Measurements from ENCODE around the gene CNOT8. TPM values are rescaled to one million over a fixed set of nuclear protein-coding genes. Genes with fewer than 3 reads are reported as not detected.
A peak's percentile ranks its signal among the peaks of the same experiment; 100 is the strongest.
"Not testable (repeated sequence)": the region's sequence is repeated elsewhere in the genome, so short reads cannot be mapped to it uniquely, and the experiment has no call there.

Gene CNOT8
- total RNA-seq, 1 donor from 2014 or later = 62.1 TPM

DNA sequence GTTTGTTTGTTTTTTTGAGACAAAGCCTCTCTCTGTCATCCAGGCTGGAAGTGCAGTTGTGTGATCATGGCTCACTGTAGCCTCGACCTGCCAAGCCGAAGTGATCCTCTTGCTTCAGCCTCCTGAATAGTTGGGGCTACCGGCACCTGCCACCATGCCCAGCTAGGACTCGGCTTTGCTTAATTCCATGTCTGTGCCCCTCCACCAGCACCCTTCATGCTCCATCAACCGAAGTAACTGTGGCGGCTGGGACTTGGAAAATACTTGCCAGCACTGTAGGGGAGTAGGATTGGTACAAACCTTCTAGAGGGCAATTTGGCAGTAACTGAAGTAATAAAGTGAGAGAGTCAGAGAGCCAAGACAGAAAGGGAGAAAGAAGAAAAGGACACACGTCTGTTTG, 27.0 kb upstream of the CNOT8 start:
- Histone ChIP-seq H3K4me1 (peaks cover 18% of the 10 kb centered on the region), H3K9me3 (no peaks in the 10 kb centered on the region), H3K36me3 (no peaks in the 10 kb centered on the region), H3K27me3 (no peaks in the 10 kb centered on the region), H3K4me3 (no peak overlapping the region), H3K27ac (no peak overlapping the region)
- TF ChIP-seq CTCF (IDR thresholded peaks at IDR 0.05) (no peak), POLR2A (IDR thresholded peaks at IDR 0.05) (no peak), POLR2AphosphoS5 (IDR thresholded peaks at IDR 0.05; ENCODE audit: insufficient read depth in 1 of 2, low read depth in 1 of 2) (no peak)
- no peak for DNase-seq (ENCODE audit: extremely low spot score in 2 of 2)
- intact Hi-C loops (cut with DNase I) = no loop called here

DNA sequence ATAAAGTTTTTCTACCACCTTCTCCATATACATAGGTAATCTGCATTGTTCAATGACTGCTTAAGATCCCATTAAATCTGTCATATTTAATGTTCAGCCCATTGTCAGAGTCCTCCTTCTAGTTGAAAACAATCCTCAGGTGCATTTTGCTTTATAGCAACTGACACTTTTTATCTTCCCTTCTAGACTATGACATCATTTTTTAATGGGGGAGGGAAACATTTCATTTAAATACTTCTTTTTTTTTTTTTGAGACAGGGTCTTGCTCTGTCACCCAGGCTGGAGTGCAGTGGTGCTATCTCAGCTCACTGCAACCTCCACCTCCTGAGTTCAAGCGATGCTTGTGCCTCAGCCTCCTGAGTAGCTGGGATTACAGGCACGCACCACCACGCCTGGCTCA, 25.6 kb upstream of the CNOT8 start:
- H3K27ac ChIP-seq; H3K27me3 ChIP-seq; intact Hi-C loops (cut with DNase I); DNase-seq (ENCODE audit: extremely low spot score in 2 of 2); H3K36me3 ChIP-seq; H3K4me3 ChIP-seq; H3K9me3 ChIP-seq: not testable (repeated sequence)
- peaks cover 18% of the 10 kb centered on the region for H3K4me1 ChIP-seq

DNA sequence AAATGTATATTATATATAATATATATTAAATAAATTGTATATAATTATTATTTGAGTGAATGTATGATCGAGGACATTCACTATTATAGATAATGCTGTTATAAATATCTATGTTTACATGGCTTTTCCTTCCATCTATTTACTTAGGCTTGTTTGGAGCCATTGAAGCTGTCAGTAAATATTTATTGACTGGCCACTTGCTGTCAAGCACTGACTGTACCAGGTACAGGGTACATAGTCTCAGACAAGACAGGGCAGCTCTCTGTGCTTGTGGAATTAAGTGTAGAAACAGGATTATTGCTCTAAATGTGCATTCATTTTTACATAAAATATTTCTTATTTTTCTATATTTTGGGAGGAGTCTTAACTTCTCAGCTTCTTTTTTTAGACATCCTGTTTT, 24.4 kb upstream of the CNOT8 start:
- TF ChIP-seq CTCF (IDR thresholded peaks at IDR 0.05) (no peak), POLR2A (IDR thresholded peaks at IDR 0.05) (no peak), POLR2AphosphoS5 (IDR thresholded peaks at IDR 0.05; ENCODE audit: insufficient read depth in 1 of 2, low read depth in 1 of 2) (no peak)
- H3K4me3 ChIP-seq = no peak overlapping the region
- H3K36me3 ChIP-seq = peaks cover 0 to 4% of the 10 kb centered on the region in 2 donors
- peaks cover 18% of the 10 kb centered on the region for H3K4me1 ChIP-seq
- no peaks in the 10 kb centered on the region for H3K9me3 ChIP-seq
- DNase-seq (ENCODE audit: extremely low spot score in 2 of 2) = no peak
- H3K27ac ChIP-seq = no peak overlapping the region
- intact Hi-C loops (cut with DNase I) = no loop called here
- H3K27me3 ChIP-seq = no peaks in the 10 kb centered on the region

DNA sequence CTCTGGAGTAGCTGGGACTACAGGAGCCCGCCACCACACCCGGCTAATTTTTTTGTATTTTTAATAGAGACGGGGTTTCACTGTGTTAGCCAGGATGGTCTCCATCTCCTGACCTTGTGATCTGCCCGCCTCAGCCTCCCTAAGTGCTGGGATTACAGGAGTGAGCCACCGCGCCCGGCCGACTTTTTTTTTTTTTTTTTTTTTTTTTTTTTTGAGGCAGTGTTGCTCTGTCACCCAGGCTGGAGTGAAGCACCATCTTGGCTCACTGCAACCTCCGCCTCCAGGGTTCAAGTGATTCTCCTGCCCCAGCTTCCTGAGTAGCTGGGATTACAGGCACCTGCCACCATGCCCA, 22.8 kb upstream of the CNOT8 start:
- DNase-seq (ENCODE audit: extremely low spot score in 2 of 2); H3K27me3 ChIP-seq; H3K36me3 ChIP-seq; H3K4me3 ChIP-seq; intact Hi-C loops (cut with DNase I); H3K9me3 ChIP-seq: not testable (repeated sequence)
- peak in 1 of 2 donors; percentile 8 for TF ChIP-seq POLR2AphosphoS5 (IDR thresholded peaks at IDR 0.05; ENCODE audit: insufficient read depth in 1 of 2, low read depth in 1 of 2)
- H3K27ac ChIP-seq = peak overlapping the region; percentile 22
- peaks cover 13% of the 10 kb centered on the region for H3K4me1 ChIP-seq

GRCh38 chr5:154836225-154836624, 22.2 kb upstream of the CNOT8 start:
- no peaks in the 10 kb centered on the region for H3K27me3 ChIP-seq
- intact Hi-C loops (cut with DNase I) = no loop called here
- H3K9me3 ChIP-seq = no peaks in the 10 kb centered on the region
- no peak overlapping the region for H3K4me3 ChIP-seq
- no peak for TF ChIP-seq CTCF (IDR thresholded peaks at IDR 0.05)
- no peak for TF ChIP-seq POLR2A (IDR thresholded peaks at IDR 0.05)
- TF ChIP-seq POLR2AphosphoS5 (IDR thresholded peaks at IDR 0.05; ENCODE audit: insufficient read depth in 1 of 2, low read depth in 1 of 2) = no peak
- peaks cover 13% of the 10 kb centered on the region for H3K4me1 ChIP-seq
- DNase-seq (ENCODE audit: extremely low spot score in 2 of 2) = no peak
- no peak overlapping the region for H3K27ac ChIP-seq
- H3K36me3 ChIP-seq = peaks cover 0 to 4% of the 10 kb centered on the region in 2 donors

DNA sequence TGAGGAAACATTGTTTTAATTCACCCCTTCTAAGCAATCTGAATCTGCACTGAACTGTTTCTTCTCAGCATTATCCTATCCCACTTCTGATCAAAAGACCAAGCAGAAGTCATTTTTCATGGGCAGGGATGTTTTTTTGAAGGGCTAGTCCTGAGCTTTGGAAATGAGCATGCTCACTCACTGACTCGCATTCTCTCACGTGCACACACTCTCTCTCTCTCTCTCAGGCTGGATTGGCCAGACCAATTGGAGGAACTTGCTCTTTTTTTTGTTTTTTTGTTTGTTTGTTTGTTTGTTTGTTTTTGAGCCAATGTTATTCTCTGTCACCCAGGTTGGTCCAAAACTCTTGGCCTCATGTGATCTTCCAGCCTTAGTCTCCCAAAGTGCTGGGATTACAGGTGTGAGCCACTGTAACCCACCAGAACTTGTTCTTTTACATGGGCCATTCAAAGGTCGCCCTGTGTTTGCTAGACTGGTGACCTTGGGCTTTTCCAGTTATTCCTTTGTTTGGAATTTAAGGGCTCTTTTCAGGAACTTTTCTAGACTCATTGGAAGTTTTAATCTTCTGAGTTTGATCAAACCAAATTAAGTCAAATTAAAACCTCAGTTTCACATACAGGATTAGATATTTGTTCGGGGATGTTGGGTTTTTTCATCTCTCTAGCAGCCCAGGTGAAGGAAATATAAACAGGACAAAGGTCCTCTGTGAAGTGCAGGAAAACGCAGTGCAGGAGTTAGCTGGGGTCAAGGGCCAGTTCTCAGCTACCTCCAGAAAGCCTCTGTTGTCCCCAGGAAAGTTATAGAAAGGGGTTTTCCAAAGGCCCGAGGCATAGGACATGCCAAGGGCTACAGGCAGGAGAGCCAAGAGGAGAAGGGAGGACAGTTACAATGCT, 21.2 kb upstream of the CNOT8 start:
- Histone ChIP-seq H3K36me3 (peaks cover 0 to 4% of the 10 kb centered on the region in 2 donors), H3K27me3 (no peaks in the 10 kb centered on the region), H3K9me3 (no peaks in the 10 kb centered on the region), H3K4me1 (peaks cover 13% of the 10 kb centered on the region), H3K27ac (no peak overlapping the region), H3K4me3 (no peak overlapping the region)
- no peak for DNase-seq (ENCODE audit: extremely low spot score in 2 of 2)
- intact Hi-C loops (cut with DNase I) = no loop called here
- TF ChIP-seq POLR2AphosphoS5 (IDR thresholded peaks at IDR 0.05; ENCODE audit: insufficient read depth in 1 of 2, low read depth in 1 of 2) (no peak), POLR2A (IDR thresholded peaks at IDR 0.05) (no peak), CTCF (IDR thresholded peaks at IDR 0.05) (no peak)
